NCI-H748 treated with DMSO at 0.1 percent for 48 hours (cell line): ENCODE results near the gene MBLAC1.
"Not testable (repeated sequence)": the region's sequence is repeated elsewhere in the genome, so short reads cannot be mapped to it uniquely, and the experiment has no call there.

ENCODE experiments used
- DNase-seq: peaks from one replicate; lab custom pipeline; 2025; lab: John Stamatoyannopoulos, UW

The MBLAC1 gene

GRCh38 chr7:100124301-100125230 is 2.2 kb upstream of the MBLAC1 start:
- no peak for DNase-seq

- no peak for DNase-seq
Observed at GRCh38 chr7:100126239-100126930, 382 bp upstream of the MBLAC1 start.

GRCh38 chr7:100127866-100128636 is 1.3 kb downstream of the MBLAC1 start:
- DNase-seq: no peak

- DNase-seq: no peak
Observed at GRCh38 chr7:100128637-100128963, 1.8 kb downstream of the MBLAC1 start.

- DNase-seq: peak; percentile 6
Observed at GRCh38 chr7:100130220-100130607, 3.4 kb downstream of the MBLAC1 start.

- peak; percentile 67 for DNase-seq
Observed at GRCh38 chr7:100130608-100131453, 4.1 kb downstream of the MBLAC1 start.

GRCh38 chr7:100132126-100132525 is 5.4 kb downstream of the MBLAC1 start:
- DNase-seq: no peak

- peak; percentile 73 for DNase-seq
Observed at GRCh38 chr7:100132697-100133151, 6.0 kb downstream of the MBLAC1 start.

- no peak for DNase-seq
Observed at GRCh38 chr7:100137851-100138760, 11.3 kb downstream of the MBLAC1 start.

- DNase-seq: no peak
Observed at GRCh38 chr7:100141555-100141949, 14.8 kb downstream of the MBLAC1 start.

GRCh38 chr7:100142461-100142860 is 15.7 kb downstream of the MBLAC1 start:
- DNase-seq: no peak

GRCh38 chr7:100146350-100146749 is 19.6 kb downstream of the MBLAC1 start:
- not testable (repeated sequence) for DNase-seq

GRCh38 chr7:100147278-100147677 is 20.5 kb downstream of the MBLAC1 start:
- no peak for DNase-seq

- no peak for DNase-seq
Observed at GRCh38 chr7:100148225-100148558, 21.4 kb downstream of the MBLAC1 start.

- DNase-seq: peak; percentile 96
Observed at GRCh38 chr7:100148559-100149328, 22.0 kb downstream of the MBLAC1 start, which contains the start of gene LAMTOR4. TSS of gene LAMTOR4 (plus strand) at chr7:100148918. CDS start at chr7:100148973, 55 bp downstream.

GRCh38 chr7:100152404-100152803 is 25.6 kb downstream of the MBLAC1 start:
- no peak for DNase-seq

- DNase-seq: no peak
Observed at GRCh38 chr7:100152937-100153666, 26.3 kb downstream of the MBLAC1 start.

GRCh38 chr7:100153708-100154535 is 27.2 kb downstream of the MBLAC1 start:
- no peak for DNase-seq
